GM19239 (cell line): Measurements from ENCODE around the gene ARHGDIG.

Experiments
- DNase-seq: peaks from one replicate; pipeline ENCODE4 v3.0.0; 2011; ENCODE audit warnings: low spot score; ENCODE audit not compliant: insufficient read length
- FAIRE-seq: peaks from 2 replicates; lab custom pipeline; 2011; peaks lifted over from hg19 to GRCh38; lab: Jason Lieb, UNC

ARHGDIG gene

GRCh38 chr16:291539-291938, 11.1 kb downstream of the ARHGDIG start:
- no peak for DNase-seq
- FAIRE-seq = no peak

- FAIRE-seq (no peak), DNase-seq (no peak)
Observed at GRCh38 chr16:293043-293775, 12.8 kb downstream of the ARHGDIG start.

- FAIRE-seq = no peak
- DNase-seq = no peak
Observed at GRCh38 chr16:296276-296675, 15.9 kb downstream of the ARHGDIG start.

GRCh38 chr16:296806-297510, 16.6 kb downstream of the ARHGDIG start:
- no peak for FAIRE-seq

GRCh38 chr16:297832-298231, 17.4 kb downstream of the ARHGDIG start:
- no peak for FAIRE-seq
- no peak for DNase-seq

More at GRCh38 chr16:296806-297510, 16.6 kb downstream of the ARHGDIG start:
- DNase-seq = no peak

- no peak for DNase-seq
- no peak for FAIRE-seq
Observed at GRCh38 chr16:301235-301634, 20.8 kb downstream of the ARHGDIG start.

GRCh38 chr16:301950-302349, 21.6 kb downstream of the ARHGDIG start:
- DNase-seq = no peak
- FAIRE-seq = no peak

- no peak for DNase-seq
- FAIRE-seq = no peak
Observed at GRCh38 chr16:303760-304505, 23.5 kb downstream of the ARHGDIG start.

GRCh38 chr16:305916-306626, 25.7 kb downstream of the ARHGDIG start:
- DNase-seq = no peak
- FAIRE-seq = no peak

GRCh38 chr16:306911-307370, 26.6 kb downstream of the ARHGDIG start:
- no peak for FAIRE-seq
- DNase-seq = no peak

GRCh38 chr16:307691-308312, 27.4 kb downstream of the ARHGDIG start:
- no peak for FAIRE-seq
- DNase-seq = no peak

- FAIRE-seq (no peak), DNase-seq (no peak)
Observed at GRCh38 chr16:309476-309875, 29.1 kb downstream of the ARHGDIG start.

- FAIRE-seq = no peak
- DNase-seq = no peak
Observed at GRCh38 chr16:311725-312124, 31.3 kb downstream of the ARHGDIG start.

- no peak for DNase-seq
- no peak for FAIRE-seq
Observed at GRCh38 chr16:314351-314750, 34.0 kb downstream of the ARHGDIG start.

GRCh38 chr16:314795-315299, 34.5 kb downstream of the ARHGDIG start:
- no peak for FAIRE-seq
- DNase-seq = no peak

- DNase-seq (no peak), FAIRE-seq (no peak)
Observed at GRCh38 chr16:316741-317464, 36.5 kb downstream of the ARHGDIG start.

GRCh38 chr16:317583-317982, 37.2 kb downstream of the ARHGDIG start:
- DNase-seq = no peak
- no peak for FAIRE-seq

GRCh38 chr16:318628-319027, 38.2 kb downstream of the ARHGDIG start:
- no peak for FAIRE-seq
- no peak for DNase-seq

- DNase-seq (no peak), FAIRE-seq (no peak)
Observed at GRCh38 chr16:320206-320605, 39.8 kb downstream of the ARHGDIG start.
